ENCODE measurements around the gene CCSER1. TPM values are rescaled to one million over a fixed set of nuclear protein-coding genes. Genes with fewer than 3 reads are reported as not detected.

The CCSER1 gene
- total and polyA plus RNA-seq, 2 experiments from 2014 or later = 5.2 to 23.4 TPM

- no peaks in the 10 kb centered on the region for H4K20me1 ChIP-seq (ENCODE audit: insufficient read depth, poor library complexity, severe bottlenecking)
- TF ChIP-seq EZH2 (IDR thresholded peaks at IDR 0.05; ENCODE audit: borderline replicate concordance) (no peak), EZH2phosphoT487 (IDR thresholded peaks at IDR 0.05; ENCODE audit: low read depth, severe bottlenecking, unreplicated experiment) (no peak), CTCF (IDR thresholded peaks at IDR 0.05; ENCODE audit: poor library complexity) (no peak)
- H3K27me3 ChIP-seq = no peaks in the 10 kb centered on the region
- H3K4me1 ChIP-seq (ENCODE audit: insufficient read depth) = no peaks in the 10 kb centered on the region
- 48% methylated on average over 4 of the region's 4 CpGs for WGBS (ENCODE audit: low lambda C conversion rate, missing lambda C conversion rate)
- H3K9me2 ChIP-seq (replicated peaks; ENCODE audit: insufficient read depth) = no peaks in the 10 kb centered on the region
- H2AFZ ChIP-seq = no peak overlapping the region
- H3K79me2 ChIP-seq = no peaks in the 10 kb centered on the region
- no peak overlapping the region for H3K27ac ChIP-seq
- no peak overlapping the region for H3K4me3 ChIP-seq
- H3K9me3 ChIP-seq (ENCODE audit: low read depth) = no peaks in the 10 kb centered on the region
- no peaks in the 10 kb centered on the region for H3K36me3 ChIP-seq (replicated peaks; ENCODE audit: insufficient read depth, low read depth)
- H3K4me2 ChIP-seq = no peak overlapping the region
- DNase-seq (ENCODE audit: low spot score) = no peak
These were observed 8.5 kb upstream of the CCSER1 start for GRCh38 chr4:90118527-90119195.

- H3K27ac ChIP-seq = no peak overlapping the region
- H3K27me3 ChIP-seq = no peaks in the 10 kb centered on the region
- H3K9me3 ChIP-seq (ENCODE audit: low read depth) = no peaks in the 10 kb centered on the region
- H3K79me2 ChIP-seq = no peaks in the 10 kb centered on the region
- no peak overlapping the region for H3K4me2 ChIP-seq
- H3K36me3 ChIP-seq (replicated peaks; ENCODE audit: insufficient read depth, low read depth) = no peaks in the 10 kb centered on the region
- H3K9me2 ChIP-seq (replicated peaks; ENCODE audit: insufficient read depth) = no peaks in the 10 kb centered on the region
- H3K4me1 ChIP-seq (ENCODE audit: insufficient read depth) = no peaks in the 10 kb centered on the region
- H2AFZ ChIP-seq = no peak overlapping the region
- H3K4me3 ChIP-seq = no peak overlapping the region
- TF ChIP-seq EZH2 (IDR thresholded peaks at IDR 0.05; ENCODE audit: borderline replicate concordance) (no peak), CTCF (IDR thresholded peaks at IDR 0.05; ENCODE audit: poor library complexity) (no peak), EZH2phosphoT487 (IDR thresholded peaks at IDR 0.05; ENCODE audit: low read depth, severe bottlenecking, unreplicated experiment) (no peak)
- no peak for DNase-seq (ENCODE audit: low spot score)
- H4K20me1 ChIP-seq (ENCODE audit: insufficient read depth, poor library complexity, severe bottlenecking) = no peaks in the 10 kb centered on the region
These were observed 7.2 kb upstream of the CCSER1 start for GRCh38 chr4:90120037-90120436.

- no peaks in the 10 kb centered on the region for H3K4me1 ChIP-seq (ENCODE audit: insufficient read depth)
- H3K4me2 ChIP-seq = no peak overlapping the region
- H3K36me3 ChIP-seq (replicated peaks; ENCODE audit: insufficient read depth, low read depth) = no peaks in the 10 kb centered on the region
- H3K27ac ChIP-seq = no peak overlapping the region
- no peaks in the 10 kb centered on the region for H3K9me3 ChIP-seq (ENCODE audit: low read depth)
- H4K20me1 ChIP-seq (ENCODE audit: insufficient read depth, poor library complexity, severe bottlenecking) = no peaks in the 10 kb centered on the region
- no peak overlapping the region for H2AFZ ChIP-seq
- no peak overlapping the region for H3K4me3 ChIP-seq
- DNase-seq (ENCODE audit: low spot score) = no peak
- 76% methylated on average over 1 of the region's 1 CpG for WGBS (ENCODE audit: low lambda C conversion rate, missing lambda C conversion rate)
- no peaks in the 10 kb centered on the region for H3K27me3 ChIP-seq
- no peak for TF ChIP-seq EZH2 (IDR thresholded peaks at IDR 0.05; ENCODE audit: borderline replicate concordance)
- TF ChIP-seq EZH2phosphoT487 (IDR thresholded peaks at IDR 0.05; ENCODE audit: low read depth, severe bottlenecking, unreplicated experiment) = no peak
- no peak for TF ChIP-seq CTCF (IDR thresholded peaks at IDR 0.05; ENCODE audit: poor library complexity)
- H3K9me2 ChIP-seq (replicated peaks; ENCODE audit: insufficient read depth) = no peaks in the 10 kb centered on the region
- H3K79me2 ChIP-seq = no peaks in the 10 kb centered on the region
These were observed 6.4 kb upstream of the CCSER1 start for GRCh38 chr4:90120815-90121214.

Data from hepatocyte (in vitro differentiated cells).